GM18861 (cell line): Measurements from ENCODE around the gene EFEMP2.
A peak's percentile ranks its signal among the peaks of the same experiment; 100 is the strongest.

Source experiments
- ATAC-seq: cut with Tn5 transposase; IDR thresholded peaks from one replicate; pipeline ENCODE4 v1.9.1; 2021; ENCODE audit not compliant: unreplicated experiment

The EFEMP2 gene

GRCh38 chr11:65867284-65868071, 5.1 kb downstream of the EFEMP2 start:
- no peak for ATAC-seq

GRCh38 chr11:65866509-65867283, 5.9 kb downstream of the EFEMP2 start:
- ATAC-seq, result no peak

- ATAC-seq, result no peak
These were observed 6.9 kb downstream of the EFEMP2 start for GRCh38 chr11:65865550-65866172.

GRCh38 chr11:65864706-65865471, 7.7 kb downstream of the EFEMP2 start:
- no peak for ATAC-seq

- ATAC-seq, result no peak
These were observed 8.5 kb downstream of the EFEMP2 start for GRCh38 chr11:65863889-65864705.

- ATAC-seq, result no peak
These were observed 9.4 kb downstream of the EFEMP2 start for GRCh38 chr11:65862941-65863888.

- no peak for ATAC-seq
These were observed 10.3 kb downstream of the EFEMP2 start for GRCh38 chr11:65862191-65862735.

GRCh38 chr11:65861533-65862183, 10.9 kb downstream of the EFEMP2 start:
- ATAC-seq, result no peak

- ATAC-seq, result no peak
These were observed 11.5 kb downstream of the EFEMP2 start for GRCh38 chr11:65861165-65861505.

- ATAC-seq, result peak; percentile 18
These were observed 12.1 kb downstream of the EFEMP2 start, which contains the start of gene MUS81 for GRCh38 chr11:65860278-65861164. Gene MUS81 (plus strand): TSS chr11:65860433. CDS start chr11:65860754, 321 bp downstream.

- ATAC-seq, result no peak
These were observed 12.8 kb downstream of the EFEMP2 start for GRCh38 chr11:65859812-65860277.

GRCh38 chr11:65859095-65859811, 13.3 kb downstream of the EFEMP2 start:
- ATAC-seq, result peak; percentile 50

- ATAC-seq, result no peak
These were observed 13.9 kb downstream of the EFEMP2 start for GRCh38 chr11:65858681-65859087.

GRCh38 chr11:65857853-65858680, 14.5 kb downstream of the EFEMP2 start, which contains the start of gene CFL1:
Gene CFL1 (minus strand): TSS chr11:65858180. CDS start chr11:65858099, 81 bp downstream.
- peak; percentile 41 for ATAC-seq

GRCh38 chr11:65857500-65857852, 15.1 kb downstream of the EFEMP2 start:
- no peak for ATAC-seq
